Pons (tissue), 1 donor: ENCODE measurements around the gene DEXI.
"Not testable (repeated sequence)": the region's sequence is repeated elsewhere in the genome, so short reads cannot be mapped to it uniquely, and the experiment has no call there.

Source experiments
- DNase-seq: peaks from one replicate; pipeline ENCODE4 v3.0.0-alpha.2; 2016; ENCODE audit warnings: low spot score

The DEXI gene

DNA sequence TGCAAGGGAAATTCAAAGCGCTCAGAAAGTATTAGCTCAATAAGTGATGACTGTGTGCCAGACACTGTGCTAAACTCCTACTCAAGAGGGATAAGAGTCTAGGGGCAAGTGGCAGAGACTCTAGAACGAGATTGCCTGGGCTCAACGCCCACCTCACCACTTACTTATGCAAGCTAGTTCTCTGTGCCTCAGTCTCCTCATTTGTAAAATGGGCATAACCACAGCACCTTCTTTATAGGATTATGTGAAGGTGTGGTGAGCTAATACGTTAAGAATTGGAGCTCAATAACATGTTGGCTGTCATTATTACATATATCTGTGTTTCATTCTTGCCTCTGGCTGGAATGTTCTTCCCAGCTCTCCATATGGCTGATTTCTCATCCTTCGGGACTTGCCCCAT is 15.4 kb downstream of the DEXI start:
- no peak for DNase-seq

DNA sequence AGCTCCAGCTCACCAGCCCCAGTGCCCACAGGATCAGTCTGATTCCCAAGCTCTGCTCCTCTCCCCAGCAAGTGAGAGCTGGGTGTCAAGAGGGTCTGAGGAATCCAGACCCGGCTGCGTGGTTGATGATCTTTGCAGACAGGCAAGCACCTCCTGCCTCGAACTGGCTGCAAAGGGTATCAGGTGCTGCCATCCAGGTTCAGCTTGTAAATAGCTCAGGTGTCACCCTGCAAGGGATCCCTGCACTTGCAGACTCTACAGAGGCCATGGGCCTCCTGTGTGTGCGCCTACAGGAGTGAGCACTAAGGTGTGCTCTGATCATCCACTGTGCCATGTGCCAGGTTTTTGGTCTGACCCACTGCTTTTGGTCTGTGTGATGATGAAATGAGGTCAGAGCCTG is 16.2 kb downstream of the DEXI start:
- no peak for DNase-seq

DNA sequence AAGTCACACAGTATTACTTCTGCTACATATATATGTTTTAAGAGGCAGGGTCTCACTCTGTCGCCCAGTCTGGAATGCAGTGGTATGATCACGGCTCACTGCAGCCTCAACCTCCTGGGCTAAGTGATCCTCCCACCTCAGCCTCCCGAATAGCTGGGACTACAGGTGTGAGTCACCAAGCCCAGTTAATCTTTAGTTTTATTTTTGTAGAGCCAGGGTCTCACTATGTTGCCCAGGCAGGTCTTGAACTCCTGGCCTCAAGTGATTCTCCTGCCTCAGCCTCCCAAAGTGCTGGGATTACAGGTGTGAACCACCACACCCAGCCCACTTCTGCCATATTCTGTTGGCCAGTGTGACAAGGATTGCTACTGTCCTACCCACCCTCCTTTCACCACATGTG is 17.0 kb downstream of the DEXI start:
- DNase-seq: not testable (repeated sequence)

DNA sequence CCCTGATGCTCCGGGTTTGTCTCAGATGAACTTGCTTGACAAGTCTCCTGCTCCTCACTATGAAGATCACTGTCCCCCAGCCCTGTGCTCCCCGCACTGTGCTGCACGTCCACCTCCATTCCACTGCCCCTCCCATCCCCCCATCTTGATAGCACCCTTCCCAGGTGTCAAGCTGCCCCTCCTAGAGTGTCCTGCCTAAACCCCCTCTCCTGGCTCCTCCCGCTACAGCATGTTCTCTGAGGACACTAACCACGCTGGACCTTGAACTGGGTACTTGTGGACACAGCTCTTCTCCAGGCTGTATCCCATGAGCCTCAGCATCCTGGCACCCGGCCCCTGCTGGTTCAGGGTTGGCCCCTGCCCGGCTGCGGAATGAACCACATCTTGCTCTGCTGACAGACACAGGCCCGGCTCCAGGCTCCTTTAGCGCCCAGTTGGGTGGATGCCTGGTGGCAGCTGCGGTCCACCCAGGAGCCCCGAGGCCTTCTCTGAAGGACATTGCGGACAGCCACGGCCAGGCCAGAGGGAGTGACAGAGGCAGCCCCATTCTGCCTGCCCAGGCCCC is 18.5 kb downstream of the DEXI start:
- no peak for DNase-seq

DNA sequence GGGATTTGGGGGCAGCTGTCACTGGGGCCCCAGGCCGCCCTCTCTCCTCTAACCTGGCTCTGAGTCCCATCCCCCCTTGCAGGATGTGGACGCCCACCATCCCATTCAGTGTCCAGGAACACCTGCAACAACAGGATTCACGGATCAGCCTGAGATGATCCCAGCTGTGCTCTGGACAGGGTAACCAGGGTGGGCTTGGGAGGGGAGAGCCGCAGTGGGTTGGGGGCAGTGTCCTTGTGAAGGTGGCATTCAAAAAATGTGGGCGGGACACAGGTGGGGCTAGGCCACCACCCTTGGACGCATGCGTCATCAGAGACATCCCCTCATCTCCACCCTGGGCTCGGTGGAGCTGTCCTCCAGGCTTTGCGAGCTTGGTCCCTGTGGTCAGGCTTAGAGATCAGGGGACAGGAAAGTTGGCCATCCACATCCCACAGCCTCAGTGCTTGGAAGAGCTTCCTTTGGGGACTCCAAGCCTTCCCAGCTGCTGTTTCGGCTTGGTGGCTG is 19.1 kb downstream of the DEXI start:
- no peak for DNase-seq

DNA sequence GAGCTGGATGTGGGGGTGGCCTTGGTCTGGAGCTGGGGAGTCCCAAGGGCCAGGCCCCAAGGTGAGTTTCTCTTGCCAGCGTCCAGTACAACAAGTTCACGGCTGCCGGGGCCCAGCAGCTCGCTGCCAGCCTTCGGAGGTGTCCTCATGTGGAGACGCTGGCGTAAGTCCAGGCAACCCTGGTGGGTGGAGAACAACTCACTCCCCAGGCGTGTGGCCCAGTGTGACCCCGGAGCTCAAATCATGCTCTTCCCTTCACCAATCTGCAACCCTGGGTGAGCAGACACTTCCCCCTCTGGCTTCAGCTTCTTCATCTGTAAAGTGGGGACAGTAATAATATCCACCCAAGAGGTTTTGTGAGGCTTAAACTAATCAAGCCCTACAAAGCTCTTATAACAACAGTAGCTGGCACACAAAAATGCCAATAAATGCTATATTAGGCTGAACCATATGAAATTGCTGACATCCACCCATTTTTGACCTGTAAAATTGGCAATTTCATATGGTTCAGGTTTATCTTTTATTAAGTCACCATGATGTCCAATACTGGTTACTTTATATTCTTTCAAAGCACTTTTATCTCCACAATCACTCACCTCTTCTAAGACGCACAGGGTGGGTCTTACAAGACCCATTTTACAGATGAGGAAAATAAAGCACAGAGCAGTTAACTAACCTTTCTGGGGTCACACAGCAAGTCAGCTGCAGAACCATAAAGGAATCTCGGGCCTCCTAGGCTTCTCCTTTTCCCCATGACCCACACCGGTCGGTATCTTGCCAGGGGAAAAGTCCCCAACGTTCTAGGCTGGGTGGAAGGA is 19.7 kb downstream of the DEXI start:
- no peak for DNase-seq

DNA sequence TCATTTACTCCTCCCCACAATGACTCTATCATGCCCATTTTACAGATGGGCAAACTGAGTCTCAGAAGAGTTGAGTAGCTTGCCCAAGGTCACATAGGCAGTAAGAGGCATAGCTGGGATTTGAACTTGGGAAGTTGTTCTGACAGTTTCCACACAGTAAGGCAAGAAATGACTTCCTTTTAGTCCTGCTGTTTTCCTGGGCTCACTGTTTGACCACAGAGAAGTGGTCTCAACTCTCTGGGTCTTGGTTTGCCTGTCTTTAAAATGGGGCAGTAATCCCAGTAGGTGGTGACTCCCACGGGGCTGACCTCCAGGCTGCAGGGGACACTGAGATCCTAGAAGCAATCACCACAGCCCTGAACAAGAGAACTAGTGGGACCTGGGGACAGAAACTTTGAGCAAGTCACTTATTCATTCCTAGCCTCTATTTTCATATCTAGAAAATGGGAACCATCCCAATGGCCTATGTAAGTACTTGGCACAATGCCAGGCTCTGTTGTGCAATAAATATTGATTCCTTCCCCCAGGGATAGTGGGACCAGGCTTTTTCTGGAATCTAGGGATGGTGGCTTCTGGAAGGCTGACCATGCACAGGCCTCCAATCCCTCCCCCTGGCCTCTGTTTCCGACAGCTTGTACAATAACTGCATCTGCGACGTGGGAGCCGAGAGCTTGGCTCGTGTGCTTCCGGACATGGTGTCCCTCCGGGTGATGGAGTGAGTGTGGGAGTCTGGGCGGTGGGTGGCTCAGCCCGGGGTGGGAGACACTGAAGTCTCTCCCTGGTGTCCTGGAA is 20.5 kb downstream of the DEXI start:
- DNase-seq: no peak

DNA sequence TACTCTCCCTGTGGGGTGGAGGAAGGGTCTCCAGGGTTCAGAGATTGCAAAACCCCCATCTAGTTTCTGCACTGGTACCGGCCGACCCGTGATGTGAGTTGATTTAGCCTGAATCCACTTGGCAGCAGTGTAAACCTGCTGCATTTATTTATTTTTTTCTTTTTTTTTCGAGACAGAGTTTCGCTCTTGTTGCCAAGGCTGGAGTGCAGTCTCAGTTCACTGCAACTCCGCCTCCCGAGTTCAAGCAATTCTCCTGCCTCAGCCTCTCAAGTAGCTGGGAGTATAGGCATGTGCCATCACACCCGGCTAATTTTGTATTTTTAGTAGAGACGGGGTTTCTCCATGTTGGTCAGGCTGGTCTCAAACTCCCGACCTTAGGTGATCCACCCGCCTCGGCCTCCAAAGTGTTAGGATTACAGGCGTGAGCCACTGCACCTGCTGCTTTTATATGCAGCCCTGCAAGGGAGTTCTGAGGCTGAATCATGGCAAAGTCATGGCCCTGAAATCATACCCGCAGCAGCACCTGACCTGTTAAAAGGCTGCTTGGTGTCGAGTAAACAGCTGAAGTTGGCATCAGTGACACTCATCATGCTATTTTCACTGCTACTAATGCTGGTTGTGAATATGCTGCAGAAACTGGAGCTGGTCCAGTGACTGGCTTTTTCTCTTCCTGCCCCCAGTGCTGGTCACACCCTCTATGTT is 21.4 kb downstream of the DEXI start:
- no peak for DNase-seq

DNA sequence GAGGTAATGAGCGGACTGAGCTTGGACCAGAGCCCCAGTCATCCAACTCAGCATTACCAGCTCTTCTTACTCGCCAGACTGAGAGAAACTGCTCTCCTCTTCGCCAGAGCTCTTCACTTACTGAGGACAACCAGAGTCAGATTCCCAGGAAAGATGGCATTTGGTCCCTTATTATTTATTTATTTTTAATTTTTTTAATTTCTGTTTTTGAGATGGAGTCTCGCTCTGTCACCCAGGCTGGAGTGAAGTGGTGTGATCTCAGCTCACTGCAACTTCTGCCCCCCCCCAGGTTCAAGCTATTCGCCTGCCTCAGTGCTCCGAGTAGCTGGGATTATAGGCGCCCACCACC is 23.3 kb downstream of the DEXI start:
- no peak for DNase-seq

DNA sequence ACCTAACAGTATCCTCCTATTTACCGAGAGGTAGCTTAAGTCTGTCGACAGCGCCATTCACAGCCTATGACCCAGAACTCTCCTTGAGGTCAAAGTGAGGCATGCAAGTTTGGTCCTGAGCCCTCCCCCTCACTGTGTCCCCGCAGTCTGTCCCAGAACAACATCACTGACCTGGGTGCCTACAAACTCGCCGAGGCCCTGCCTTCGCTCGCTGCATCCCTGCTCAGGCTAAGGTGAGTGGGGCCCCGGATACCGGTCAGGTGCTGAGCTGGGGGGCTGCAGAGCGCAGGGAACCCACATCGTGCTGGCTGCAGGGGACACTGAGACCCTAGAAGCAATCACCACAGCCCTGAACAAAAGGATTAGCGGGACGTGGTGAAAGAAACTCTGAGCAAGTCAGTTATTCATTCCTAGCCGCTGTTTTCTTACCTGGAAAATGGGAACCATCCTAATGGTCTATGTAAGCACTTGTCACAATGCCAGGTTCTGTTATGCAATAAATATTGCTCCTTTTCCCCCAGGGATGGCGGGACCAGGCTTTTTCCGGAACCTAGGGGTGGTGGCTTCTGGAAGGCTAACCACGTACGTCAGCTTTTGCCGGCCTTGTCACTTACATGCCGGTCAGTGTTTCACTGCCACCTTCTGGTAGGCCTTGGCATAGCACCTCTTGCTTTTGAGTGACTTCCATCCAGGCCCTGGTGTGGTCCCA is 23.8 kb downstream of the DEXI start:
- peak; percentile 91 for DNase-seq

DNA sequence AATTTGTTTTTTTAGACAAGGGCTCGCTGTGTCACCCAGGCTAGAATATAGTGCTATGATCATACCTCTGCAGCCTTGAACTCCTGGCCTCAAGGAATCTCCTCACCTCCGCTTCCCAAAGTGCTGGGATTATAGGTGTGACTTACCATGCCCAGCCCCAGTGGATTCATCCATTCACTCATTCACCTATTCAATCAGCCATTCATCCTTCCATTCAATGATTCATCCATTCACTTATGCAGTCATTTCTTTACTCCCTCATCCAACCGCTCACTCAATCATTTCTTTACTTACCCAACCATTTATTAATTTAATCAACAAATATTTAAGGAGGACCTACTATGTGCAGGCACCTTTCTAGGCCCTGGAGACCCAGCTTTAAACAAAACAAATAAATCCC is 25.7 kb downstream of the DEXI start:
- no peak for DNase-seq

DNA sequence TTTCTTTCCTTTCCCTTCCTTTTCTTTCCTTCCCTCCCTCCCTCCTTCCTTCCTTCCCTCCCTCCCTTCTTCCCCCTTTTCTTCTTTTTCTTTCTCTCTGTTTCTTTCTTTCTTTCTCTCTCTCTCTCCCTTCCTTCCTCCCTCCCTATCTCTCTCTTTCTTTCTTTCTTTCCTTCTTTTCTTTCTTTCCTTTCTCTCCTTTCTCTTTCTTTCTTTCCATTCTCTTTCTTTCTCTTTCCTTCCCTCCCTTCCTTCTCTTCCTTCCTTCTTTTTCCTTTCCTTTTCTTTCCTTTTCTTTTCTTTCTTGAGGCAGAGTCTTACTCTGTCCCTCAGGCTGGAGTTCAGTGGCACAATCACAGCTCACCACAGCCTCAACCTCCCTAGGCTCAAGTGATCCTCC is 31.0 kb downstream of the DEXI start:
- no peak for DNase-seq

DNA sequence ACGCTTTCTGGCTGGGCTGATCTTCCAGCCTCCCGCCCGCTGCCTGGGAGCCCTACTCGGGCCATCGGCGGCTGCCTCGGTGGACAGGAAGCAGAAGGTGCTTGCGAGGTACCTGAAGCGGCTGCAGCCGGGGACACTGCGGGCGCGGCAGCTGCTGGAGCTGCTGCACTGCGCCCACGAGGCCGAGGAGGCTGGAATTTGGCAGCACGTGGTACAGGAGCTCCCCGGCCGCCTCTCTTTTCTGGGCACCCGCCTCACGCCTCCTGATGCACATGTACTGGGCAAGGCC is 34.6 kb downstream of the DEXI start:
- no peak for DNase-seq

DNA sequence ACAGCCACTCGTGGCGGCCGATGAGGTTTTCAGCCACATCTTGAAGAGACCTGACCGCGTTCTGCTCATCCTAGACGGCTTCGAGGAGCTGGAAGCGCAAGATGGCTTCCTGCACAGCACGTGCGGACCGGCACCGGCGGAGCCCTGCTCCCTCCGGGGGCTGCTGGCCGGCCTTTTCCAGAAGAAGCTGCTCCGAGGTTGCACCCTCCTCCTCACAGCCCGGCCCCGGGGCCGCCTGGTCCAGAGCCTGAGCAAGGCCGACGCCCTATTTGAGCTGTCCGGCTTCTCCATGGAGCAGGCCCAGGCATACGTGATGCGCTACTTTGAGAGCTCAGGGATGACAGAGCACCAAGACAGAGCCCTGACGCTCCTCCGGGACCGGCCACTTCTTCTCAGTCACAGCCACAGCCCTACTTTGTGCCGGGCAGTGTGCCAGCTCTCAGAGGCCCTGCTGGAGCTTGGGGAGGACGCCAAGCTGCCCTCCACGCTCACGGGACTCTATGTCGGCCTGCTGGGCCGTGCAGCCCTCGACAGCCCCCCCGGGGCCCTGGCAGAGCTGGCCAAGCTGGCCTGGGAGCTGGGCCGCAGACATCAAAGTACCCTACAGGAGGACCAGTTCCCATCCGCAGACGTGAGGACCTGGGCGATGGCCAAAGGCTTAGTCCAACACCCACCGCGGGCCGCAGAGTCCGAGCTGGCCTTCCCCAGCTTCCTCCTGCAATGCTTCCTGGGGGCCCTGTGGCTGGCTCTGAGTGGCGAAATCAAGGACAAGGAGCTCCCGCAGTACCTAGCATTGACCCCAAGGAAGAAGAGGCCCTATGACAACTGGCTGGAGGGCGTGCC is 35.1 kb downstream of the DEXI start:
- no peak for DNase-seq

DNA sequence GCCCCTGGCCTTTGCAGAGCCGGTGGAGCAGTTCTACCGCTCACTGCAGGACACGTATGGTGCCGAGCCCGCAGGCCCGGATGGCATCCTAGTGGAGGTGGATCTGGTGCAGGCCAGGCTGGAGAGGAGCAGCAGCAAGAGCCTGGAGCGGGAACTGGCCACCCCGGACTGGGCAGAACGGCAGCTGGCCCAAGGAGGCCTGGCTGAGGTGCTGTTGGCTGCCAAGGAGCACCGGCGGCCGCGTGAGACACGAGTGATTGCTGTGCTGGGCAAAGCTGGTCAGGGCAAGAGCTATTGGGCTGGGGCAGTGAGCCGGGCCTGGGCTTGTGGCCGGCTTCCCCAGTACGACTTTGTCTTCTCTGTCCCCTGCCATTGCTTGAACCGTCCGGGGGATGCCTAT is 35.8 kb downstream of the DEXI start:
- DNase-seq: no peak

DNA sequence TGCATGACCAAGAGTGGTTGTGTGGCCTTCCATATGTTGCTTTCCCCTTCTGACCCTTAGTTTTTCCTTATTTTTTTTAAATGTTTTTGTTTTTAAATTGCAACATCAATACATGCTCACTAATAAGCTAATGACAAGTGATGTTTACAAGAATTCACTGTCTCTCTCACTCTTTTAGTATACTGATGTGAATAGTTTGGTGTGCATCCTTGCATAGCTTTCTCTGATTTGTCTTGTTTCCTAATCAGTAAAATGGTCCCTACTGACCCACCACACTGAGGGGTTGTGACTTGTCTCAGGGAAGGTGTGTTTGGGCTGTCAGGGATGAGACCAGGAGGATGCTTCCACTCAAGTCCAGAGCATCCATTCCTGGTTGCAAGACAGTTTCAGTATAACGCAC is 39.3 kb downstream of the DEXI start:
- no peak for DNase-seq

DNA sequence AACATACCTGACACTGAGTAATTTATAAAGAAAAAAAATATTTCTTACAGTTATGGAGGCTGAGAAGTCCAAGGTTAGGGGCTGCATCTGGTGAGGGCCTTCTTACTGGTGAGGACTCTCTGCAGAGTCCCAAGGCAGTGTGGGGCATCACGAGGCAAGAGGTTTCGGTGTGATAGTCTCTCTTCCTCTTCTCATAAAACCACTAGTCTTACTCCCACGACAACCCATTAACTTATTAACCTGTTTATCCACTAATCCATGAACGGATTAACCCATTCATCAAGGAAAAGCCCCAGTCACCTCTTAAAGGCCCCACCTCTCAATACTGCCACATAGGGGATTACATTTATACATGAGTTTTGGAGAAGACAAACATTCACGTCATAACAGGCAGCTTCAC is 45.1 kb downstream of the DEXI start:
- no peak for DNase-seq

DNA sequence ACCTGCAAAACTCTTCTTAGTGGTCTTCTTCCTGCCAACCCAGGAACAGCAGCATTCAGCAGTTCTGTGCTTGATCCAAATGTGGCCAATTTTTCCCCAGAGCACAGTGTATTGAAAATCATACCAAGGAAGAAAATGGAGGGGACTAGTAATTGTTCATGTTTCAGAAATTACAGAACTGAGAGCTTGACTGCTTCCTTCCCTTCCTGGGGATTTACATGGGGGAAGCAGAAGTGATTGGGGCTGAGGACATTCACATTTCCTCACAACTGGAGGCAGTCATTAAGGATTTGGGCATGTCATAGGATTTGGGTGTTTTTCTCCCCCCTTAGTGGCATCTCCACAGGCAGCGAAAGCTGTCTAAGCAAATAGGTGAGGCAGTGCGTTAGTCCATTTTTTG is 45.5 kb downstream of the DEXI start:
- DNase-seq: no peak

DNA sequence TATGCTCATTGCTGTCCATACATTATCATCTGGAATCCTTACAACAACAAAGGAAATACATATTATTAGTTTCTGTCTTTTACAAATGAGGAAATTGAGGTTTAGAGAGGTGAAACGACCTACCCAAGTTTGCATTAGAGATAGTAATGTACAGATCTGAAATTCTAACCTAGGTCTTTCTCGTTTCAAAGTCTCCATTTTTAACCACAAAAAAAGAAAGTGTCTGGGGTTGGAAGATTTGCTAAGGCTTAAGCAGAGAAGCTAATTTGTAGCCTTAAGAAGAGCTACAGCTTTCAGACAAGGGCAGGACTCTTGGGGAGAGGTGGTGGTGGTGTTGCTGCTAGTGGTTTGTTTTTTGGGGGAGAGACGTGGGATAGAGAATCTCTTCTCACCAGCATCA is 46.1 kb downstream of the DEXI start:
- no peak for DNase-seq

DNA sequence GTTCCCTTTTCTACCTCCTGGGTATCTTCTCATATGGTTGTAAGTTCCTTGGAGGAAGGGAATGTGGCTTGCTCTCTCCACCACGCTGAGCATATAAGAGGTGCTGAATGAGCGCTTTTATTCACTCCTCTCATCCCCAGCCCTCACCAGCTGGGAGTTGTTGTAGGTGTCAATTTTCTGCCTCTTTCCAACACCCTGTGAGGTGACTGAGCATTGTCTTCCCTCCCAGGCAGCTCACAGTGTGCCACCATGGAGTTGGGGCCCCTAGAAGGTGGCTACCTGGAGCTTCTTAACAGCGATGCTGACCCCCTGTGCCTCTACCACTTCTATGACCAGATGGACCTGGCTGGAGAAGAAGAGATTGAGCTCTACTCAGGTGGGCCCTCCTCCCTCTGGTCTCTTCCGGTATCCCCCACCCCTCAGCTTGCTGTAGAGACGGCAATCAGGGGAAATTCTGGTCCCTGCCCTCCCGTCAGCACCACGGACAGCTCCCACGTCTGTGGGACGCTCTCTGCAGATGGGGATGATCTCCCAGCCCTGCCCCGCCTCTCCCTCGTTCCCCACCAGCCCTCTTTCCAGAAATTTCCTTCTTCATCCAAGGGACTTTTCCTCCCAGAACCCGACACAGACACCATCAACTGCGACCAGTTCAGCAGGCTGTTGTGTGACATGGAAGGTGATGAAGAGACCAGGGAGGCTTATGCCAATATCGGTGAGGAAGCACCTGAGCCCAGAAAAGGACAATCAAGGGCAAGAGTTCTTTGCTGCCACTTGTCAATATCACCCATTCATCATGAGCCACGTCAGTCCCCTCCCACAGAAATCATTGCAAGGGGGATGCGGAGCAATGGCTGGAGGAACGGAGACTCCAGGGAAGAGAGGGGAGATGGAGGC is 47.0 kb downstream of the DEXI start:
- DNase-seq: no peak
